ENCODE data around the gene TAF1D. TPM values are rescaled to one million over a fixed set of nuclear protein-coding genes. Genes with fewer than 3 reads are reported as not detected.
"Not testable (repeated sequence)": the region's sequence is repeated elsewhere in the genome, so short reads cannot be mapped to it uniquely, and the experiment has no call there.

TAF1D gene
- polyA plus RNA-seq, 1 experiment = 32.8 TPM

DNA sequence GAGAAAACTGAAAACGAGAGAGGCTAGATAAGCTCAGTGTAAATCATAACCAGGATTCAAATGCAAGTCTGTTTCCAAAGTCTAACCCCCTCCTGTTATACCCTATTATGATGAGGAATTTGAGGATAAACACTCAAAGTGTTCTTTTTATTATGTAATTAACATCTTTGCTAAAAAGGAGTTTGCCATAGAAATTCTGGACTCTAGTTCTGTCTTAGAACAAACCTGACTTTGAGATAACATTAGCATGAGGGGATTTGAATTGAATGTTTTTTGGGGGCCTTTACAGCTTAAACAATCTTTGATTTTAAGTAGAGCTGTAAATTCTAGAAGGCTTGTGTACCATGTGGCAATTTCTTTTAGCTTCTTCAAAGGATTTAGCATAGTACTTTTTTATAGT is 9.7 kb upstream of the TAF1D start:
- POLR2A ChIA-PET = interaction anchor here (0.6 kb wide), 1 partner anchor 9 kb away, joined by 3 read pairs; no protein-coding TSS in a partner anchor
- CTCF ChIA-PET = no interaction called here
- TF ChIP-seq, protein P1, sequence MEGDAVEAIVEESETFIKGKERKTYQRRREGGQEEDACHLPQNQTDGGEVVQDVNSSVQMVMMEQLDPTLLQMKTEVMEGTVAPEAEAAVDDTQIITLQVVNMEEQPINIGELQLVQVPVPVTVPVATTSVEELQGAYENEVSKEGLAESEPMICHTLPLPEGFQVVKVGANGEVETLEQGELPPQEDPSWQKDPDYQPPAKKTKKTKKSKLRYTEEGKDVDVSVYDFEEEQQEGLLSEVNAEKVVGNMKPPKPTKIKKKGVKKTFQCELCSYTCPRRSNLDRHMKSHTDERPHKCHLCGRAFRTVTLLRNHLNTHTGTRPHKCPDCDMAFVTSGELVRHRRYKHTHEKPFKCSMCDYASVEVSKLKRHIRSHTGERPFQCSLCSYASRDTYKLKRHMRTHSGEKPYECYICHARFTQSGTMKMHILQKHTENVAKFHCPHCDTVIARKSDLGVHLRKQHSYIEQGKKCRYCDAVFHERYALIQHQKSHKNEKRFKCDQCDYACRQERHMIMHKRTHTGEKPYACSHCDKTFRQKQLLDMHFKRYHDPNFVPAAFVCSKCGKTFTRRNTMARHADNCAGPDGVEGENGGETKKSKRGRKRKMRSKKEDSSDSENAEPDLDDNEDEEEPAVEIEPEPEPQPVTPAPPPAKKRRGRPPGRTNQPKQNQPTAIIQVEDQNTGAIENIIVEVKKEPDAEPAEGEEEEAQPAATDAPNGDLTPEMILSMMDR (IDR thresholded peaks at IDR 0.05; ENCODE audit: insufficient read depth, low read depth, low read length) = no peak
- no peaks in the 10 kb centered on the region for H3K27me3 ChIP-seq (ENCODE audit: control insufficient read depth, insufficient read depth, low read length)
- no peaks in the 10 kb centered on the region for H3K36me3 ChIP-seq (ENCODE audit: control insufficient read depth, insufficient read depth, low read length)
- no peak overlapping the region for H3K4me3 ChIP-seq (ENCODE audit: low read depth, low read length)
- no peak for DNase-seq (ENCODE audit: low read depth)

DNA sequence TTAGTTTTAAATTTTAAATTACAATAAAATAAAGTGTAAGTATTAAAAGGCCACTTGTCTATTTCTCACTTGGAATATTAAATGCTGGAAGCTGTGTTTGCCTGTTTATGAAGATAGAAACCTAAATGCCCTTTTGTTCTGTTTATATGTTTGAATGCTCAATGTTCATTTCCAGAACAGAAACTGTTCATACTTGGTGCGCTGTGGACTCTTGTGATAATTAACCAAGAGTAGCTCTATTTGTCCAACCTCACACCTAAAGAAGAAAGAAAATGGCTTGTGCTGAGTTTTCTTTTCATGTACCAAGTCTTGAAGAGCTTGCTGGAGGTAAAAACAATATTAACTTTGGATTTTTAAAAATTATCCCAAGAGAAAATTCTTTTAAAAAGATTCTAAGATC is 5.8 kb upstream of the TAF1D start:
- ChIA-PET CTCF (no interaction called here), POLR2A (no interaction called here)
- Histone ChIP-seq H3K36me3 (ENCODE audit: control insufficient read depth, insufficient read depth, low read length) (peaks cover 6% of the 10 kb centered on the region), H3K27me3 (ENCODE audit: control insufficient read depth, insufficient read depth, low read length) (no peaks in the 10 kb centered on the region), H3K4me3 (ENCODE audit: low read depth, low read length) (no peak overlapping the region)
- DNase-seq (ENCODE audit: low read depth) = no peak
- TF ChIP-seq, protein P1 (IDR thresholded peaks at IDR 0.05; ENCODE audit: insufficient read depth, low read depth, low read length) = no peak

DNA sequence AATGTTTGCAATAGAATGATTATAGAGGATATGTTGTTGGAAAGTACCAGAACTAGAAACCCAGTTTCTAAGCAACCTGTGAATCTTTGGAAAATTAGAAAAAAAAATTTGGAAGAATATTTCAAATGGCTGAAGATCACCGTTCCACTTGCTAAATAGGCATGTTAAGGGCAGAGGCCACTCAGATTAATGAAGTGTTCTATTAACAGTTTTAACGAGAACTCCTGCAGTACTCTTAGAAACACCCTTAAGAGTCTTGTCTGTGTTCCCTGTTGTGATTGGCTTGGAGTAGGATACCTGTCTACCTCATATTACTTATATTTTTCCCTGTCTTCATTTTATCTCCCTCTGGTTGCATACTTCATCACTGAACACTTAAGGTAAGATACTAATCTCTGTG is 4.8 kb upstream of the TAF1D start:
- H3K4me3 ChIP-seq (ENCODE audit: low read depth, low read length) = no peak overlapping the region
- no peak for DNase-seq (ENCODE audit: low read depth)
- H3K27me3 ChIP-seq (ENCODE audit: control insufficient read depth, insufficient read depth, low read length) = no peaks in the 10 kb centered on the region
- POLR2A ChIA-PET = no interaction called here
- TF ChIP-seq, protein P1 (IDR thresholded peaks at IDR 0.05; ENCODE audit: insufficient read depth, low read depth, low read length) = no peak
- H3K36me3 ChIP-seq (ENCODE audit: control insufficient read depth, insufficient read depth, low read length) = peaks cover 6% of the 10 kb centered on the region
- CTCF ChIA-PET = interaction anchor here (1.7 kb wide), 1 partner anchor 10 kb away, joined by 4 read pairs; no protein-coding TSS in a partner anchor

DNA sequence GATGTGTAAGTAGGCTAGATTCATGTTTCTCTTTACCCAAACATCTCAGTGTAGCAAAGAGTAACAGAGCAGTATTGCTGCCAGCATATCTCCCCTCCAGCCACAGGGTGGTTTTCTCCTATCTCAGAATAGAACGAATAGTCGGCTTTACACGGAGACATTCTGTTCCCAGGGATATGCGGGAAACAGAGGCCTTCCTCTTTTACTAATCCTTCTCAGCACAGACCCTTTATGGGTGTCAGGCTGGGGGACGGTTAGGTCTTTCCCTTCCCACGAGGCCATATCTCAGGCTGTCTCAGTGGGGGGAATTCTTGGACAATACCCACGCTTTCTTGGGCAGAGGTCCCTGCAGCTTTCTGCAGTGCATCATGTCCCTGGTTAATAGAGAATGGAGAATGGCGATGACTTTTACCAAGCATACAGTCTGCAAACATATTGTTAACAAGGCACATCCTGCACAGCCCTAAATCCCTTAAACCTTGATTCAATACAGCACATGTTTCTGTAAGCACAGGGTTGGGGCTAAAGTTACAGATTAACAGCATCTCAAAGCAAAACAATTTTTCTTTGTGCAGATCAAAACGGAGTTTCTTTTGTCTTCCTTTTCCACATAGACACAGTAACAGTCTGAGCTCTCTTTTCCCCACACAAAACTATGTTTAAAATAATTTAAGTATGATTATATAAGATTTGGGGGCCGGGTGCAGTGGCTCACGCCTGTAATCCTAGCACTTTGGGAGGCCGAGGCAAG is 3.9 kb upstream of the TAF1D start:
- H3K36me3 ChIP-seq (ENCODE audit: control insufficient read depth, insufficient read depth, low read length); H3K27me3 ChIP-seq (ENCODE audit: control insufficient read depth, insufficient read depth, low read length); POLR2A ChIA-PET; DNase-seq (ENCODE audit: low read depth); H3K4me3 ChIP-seq (ENCODE audit: low read depth, low read length): not testable (repeated sequence)
- CTCF ChIA-PET = interaction anchor here (1.7 kb wide), 1 partner anchor 9 kb away, joined by 4 read pairs; no protein-coding TSS in a partner anchor
- TF ChIP-seq, protein P1 (IDR thresholded peaks at IDR 0.05; ENCODE audit: insufficient read depth, low read depth, low read length) = 0 out of 2 replicates have a peak, but pooled peaks have one; percentile 2

DNA sequence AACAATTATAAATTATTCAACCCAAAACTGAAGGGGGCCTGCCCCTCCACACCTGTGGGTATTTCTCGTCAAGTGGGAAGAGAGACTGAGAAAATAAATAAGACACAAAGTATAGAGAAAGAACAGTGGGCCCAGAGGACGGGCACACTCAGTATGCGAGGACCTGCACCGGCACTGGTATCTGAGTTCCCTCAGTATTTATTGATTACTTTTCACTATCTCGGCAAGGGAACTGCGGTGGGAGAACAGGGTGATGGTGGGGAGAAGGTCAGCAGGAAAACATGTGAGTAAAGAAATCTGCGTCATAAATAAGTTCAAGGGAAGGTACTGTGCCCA is 3.3 kb upstream of the TAF1D start:
- peaks cover 6% of the 10 kb centered on the region for H3K36me3 ChIP-seq (ENCODE audit: control insufficient read depth, insufficient read depth, low read length)
- no peaks in the 10 kb centered on the region for H3K27me3 ChIP-seq (ENCODE audit: control insufficient read depth, insufficient read depth, low read length)
- TF ChIP-seq, protein P1 (IDR thresholded peaks at IDR 0.05; ENCODE audit: insufficient read depth, low read depth, low read length) = no peak
- H3K4me3 ChIP-seq (ENCODE audit: low read depth, low read length) = no peak overlapping the region
- CTCF ChIA-PET = interaction anchor here (1.7 kb wide), 1 partner anchor 9 kb away, joined by 4 read pairs; no protein-coding TSS in a partner anchor
- POLR2A ChIA-PET = no interaction called here
- DNase-seq (ENCODE audit: low read depth) = no peak

Data from BJ (cell line).